Activated CD8-positive, alpha-beta T cell treated with anti-CD3 and anti-CD28 coated beads, Interleukin-2, amount 10 ng/mL, durations not matched to agents 7 days and 5 days (primary cell): ENCODE results near the gene CPVL. TPM values are rescaled to one million over a fixed set of nuclear protein-coding genes. Genes with fewer than 3 reads are reported as not detected.

Experiments used
- ATAC-seq: fragments of 150-1000 bp; cut with Tn5 transposase; one replicate; pipeline ENCODE4 v1.10.0; 2021; ENCODE audit warnings: moderate library complexity
- CTCF ChIA-PET: fragments of 350-600 bp; sonication (Branson Sonifier 250); formaldehyde crosslinking; loops from one replicate; lab custom pipeline; 2021; ENCODE audit warnings: antibody characterized with exemption; lab: Charles Lee
- POLR2A ChIA-PET: fragments of 350-600 bp; sonication (Branson Sonifier 250); formaldehyde crosslinking; loops from one replicate; lab custom pipeline; 2021; ENCODE audit warnings: antibody characterized with exemption; lab: Charles Lee
- DNase-seq: peaks from one replicate; pipeline ENCODE4 v3.0.0-alpha.2; 2020
- H3K27ac Mint-ChIP-seq: one replicate; pipeline ENCODE4 v1.8.0; 2021; ENCODE audit warnings: mild to moderate bottlenecking, mixed read lengths
- H3K27me3 Mint-ChIP-seq: one replicate; pipeline ENCODE4 v1.8.0; 2021; ENCODE audit warnings: low read depth, mixed read lengths
- H3K36me3 Mint-ChIP-seq: one replicate; pipeline ENCODE4 v1.8.0; 2021; ENCODE audit warnings: low read depth, mixed read lengths
- H3K4me1 Mint-ChIP-seq: one replicate; pipeline ENCODE4 v1.8.0; 2021; ENCODE audit warnings: low read depth, mixed read lengths
- H3K4me3 Mint-ChIP-seq: one replicate; pipeline ENCODE4 v1.8.0; 2021; ENCODE audit warnings: mild to moderate bottlenecking, mixed read lengths
- H3K9me3 Mint-ChIP-seq: one replicate; pipeline ENCODE4 v1.8.0; 2022; ENCODE audit warnings: mixed read lengths; ENCODE audit not compliant: insufficient read depth
- total RNA-seq, 2 experiments: library from RNA; stranded (reverse); gene quantifications; one replicate each; pipeline ENCODE4 v1.2.3, GENCODE V29; 2021

The CPVL gene
- total RNA-seq, 2 experiments from 2014 or later = not detected

DNA sequence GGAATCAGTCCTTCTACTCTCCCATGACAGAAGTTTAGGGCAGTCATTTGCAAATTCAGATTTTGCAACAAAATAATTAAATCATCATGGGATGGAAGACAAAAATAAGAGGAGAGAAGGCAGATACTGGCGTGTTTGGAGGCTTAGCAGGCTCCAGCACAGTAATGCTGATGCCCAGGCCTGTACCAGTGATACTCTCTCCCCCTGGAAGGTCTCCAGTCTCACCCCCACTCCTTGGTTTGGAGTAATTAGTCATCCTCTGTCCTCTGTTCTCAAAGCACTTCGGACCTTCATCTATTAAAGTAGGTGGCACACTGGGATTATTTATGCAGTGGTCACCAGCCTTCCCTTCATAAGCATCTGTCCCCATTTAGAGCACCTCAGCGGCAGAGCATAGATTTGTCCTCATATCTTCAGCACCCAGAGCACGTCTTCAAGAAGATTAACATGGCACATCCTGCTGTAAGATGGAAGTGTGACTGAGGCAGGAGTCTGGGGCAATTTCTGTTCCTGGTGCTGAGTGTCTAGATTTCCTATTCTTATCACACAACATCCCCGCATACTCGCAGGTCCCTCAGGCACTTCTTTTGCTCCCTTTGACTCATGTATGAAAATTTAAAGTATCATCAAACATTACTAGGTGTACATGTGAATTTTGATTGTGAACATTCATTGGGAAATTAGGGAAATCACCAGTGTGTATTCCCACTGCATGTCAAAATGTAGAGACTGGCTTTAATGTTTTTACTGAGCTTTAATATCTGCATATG is 156.9 kb downstream of the CPVL start:
- ChIA-PET CTCF (no interaction called here), POLR2A (no interaction called here)
- no peaks in the 10 kb centered on the region for H3K36me3 Mint-ChIP-seq
- no peak overlapping the region for H3K27ac Mint-ChIP-seq
- H3K4me3 Mint-ChIP-seq = no peak overlapping the region
- DNase-seq (no peak), ATAC-seq (no peak)
- no peaks in the 10 kb centered on the region for H3K4me1 Mint-ChIP-seq
- peaks cover 6% of the 10 kb centered on the region for H3K27me3 Mint-ChIP-seq
- H3K9me3 Mint-ChIP-seq = no peaks in the 10 kb centered on the region

DNA sequence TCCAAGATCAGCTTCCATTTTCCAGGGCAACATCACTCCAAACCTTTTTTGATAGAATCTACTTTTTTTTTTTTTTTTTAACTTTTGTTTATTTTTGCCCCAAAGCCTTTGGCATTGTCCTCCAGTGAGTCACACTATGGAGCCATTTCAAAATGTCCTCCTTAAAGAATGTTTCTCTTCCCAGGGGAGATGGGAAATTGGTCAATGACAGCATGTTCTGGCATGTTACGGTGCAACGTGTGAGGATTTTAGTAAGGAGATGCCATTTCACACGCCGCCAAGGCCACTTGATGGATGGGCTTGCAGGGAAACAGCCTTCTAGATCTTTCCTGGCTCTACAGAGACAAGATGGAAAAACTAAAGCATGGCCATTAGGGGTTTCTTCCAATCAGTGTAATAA is 157.5 kb downstream of the CPVL start:
- CTCF ChIA-PET = no interaction called here
- ATAC-seq = no peak

DNA sequence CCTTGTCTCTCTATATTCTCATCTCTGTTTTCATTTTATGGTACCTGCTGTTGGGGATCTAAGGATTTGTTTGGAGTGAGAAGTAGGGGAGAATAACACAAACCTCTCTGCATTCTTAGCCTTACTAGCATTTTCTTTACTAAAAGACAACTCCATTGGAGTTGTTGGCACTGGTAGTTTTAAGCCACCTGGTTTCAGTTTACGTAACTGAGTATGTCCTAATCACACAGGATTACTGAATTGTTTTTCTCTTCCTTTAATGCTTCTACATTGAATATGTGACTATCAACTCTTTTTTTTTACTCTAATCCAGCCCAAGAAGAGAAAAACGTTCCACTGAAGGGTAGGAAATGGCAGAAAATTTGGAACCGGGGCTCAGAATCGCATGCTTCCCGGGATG is 158.2 kb downstream of the CPVL start:
- Mint-ChIP-seq H3K9me3 (no peaks in the 10 kb centered on the region), H3K36me3 (no peaks in the 10 kb centered on the region), H3K4me3 (no peak overlapping the region), H3K4me1 (no peaks in the 10 kb centered on the region), H3K27me3 (peaks cover 6% of the 10 kb centered on the region), H3K27ac (no peak overlapping the region)
- CTCF ChIA-PET = no interaction called here
- POLR2A ChIA-PET = no interaction called here
- no peak for DNase-seq
- no peak for ATAC-seq

More for the DNA sequence above, 157.5 kb downstream of the CPVL start:
- POLR2A ChIA-PET = no interaction called here
- no peak for DNase-seq
- H3K36me3 Mint-ChIP-seq = no peaks in the 10 kb centered on the region
- no peaks in the 10 kb centered on the region for H3K9me3 Mint-ChIP-seq
- peaks cover 6% of the 10 kb centered on the region for H3K27me3 Mint-ChIP-seq
- no peak overlapping the region for H3K4me3 Mint-ChIP-seq
- H3K27ac Mint-ChIP-seq = no peak overlapping the region
- H3K4me1 Mint-ChIP-seq = no peaks in the 10 kb centered on the region

DNA sequence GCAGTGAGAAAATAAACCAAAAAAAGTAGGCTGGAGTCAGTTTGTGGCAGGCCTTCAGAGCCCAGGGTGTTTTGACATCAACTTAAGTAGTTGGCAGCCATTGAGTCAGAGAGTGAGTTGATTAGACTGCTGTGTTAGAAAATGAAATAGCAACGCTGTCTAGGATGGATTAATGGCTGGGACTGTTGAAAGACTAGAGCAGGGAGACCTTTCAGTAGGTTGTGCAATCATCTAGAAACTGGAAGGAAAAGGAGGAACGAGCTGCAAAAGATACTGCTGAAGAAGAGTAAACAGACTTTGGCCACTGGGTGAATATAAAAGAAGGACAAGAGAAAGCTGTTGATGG is 159.6 kb downstream of the CPVL start:
- Mint-ChIP-seq H3K27ac (no peak overlapping the region), H3K9me3 (no peaks in the 10 kb centered on the region), H3K4me1 (no peaks in the 10 kb centered on the region), H3K36me3 (no peaks in the 10 kb centered on the region), H3K4me3 (no peak overlapping the region), H3K27me3 (peaks cover 6% of the 10 kb centered on the region)
- ATAC-seq (no peak), DNase-seq (no peak)
- ChIA-PET POLR2A (no interaction called here), CTCF (no interaction called here)

DNA sequence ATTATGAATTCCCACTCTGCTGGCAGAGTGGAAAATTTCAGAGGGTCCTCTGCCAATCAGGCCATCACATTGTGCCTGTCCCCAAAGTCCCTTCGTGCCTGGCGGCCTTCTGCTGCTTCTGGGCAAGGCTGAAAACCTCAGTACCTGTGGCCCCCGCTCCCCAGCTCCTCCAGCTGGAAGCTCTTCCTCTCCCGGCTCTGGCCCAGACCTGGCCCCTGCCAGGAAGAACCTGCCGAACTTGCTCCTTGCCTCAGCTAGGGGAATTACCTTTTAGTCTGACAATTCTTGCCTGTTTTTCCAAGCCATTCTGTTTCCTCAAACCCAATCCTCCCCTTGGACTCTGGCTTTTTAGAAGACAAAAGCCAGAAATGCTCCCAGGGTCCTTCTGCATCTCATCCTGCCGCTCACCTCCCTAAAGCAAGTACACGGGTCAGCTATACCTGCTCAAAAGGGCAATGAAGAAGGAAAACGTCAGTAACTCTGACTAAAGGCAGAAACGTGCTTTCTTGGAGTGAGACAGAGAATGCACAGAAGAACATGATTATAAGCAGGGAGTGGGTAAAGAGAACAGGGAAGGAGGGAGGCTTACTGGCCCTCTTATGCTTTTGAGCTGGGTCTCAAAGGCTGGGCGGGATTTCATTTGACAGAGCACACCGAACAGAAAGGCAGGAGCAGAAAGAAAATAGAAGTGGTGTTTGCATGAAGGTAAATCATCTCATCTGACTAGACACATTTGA is 160.1 kb downstream of the CPVL start:
- Mint-ChIP-seq H3K9me3 (no peaks in the 10 kb centered on the region), H3K4me3 (no peak overlapping the region), H3K27me3 (peaks cover 6% of the 10 kb centered on the region), H3K36me3 (no peaks in the 10 kb centered on the region), H3K27ac (no peak overlapping the region), H3K4me1 (no peaks in the 10 kb centered on the region)
- POLR2A ChIA-PET = no interaction called here
- CTCF ChIA-PET = no interaction called here
- DNase-seq = no peak
- no peak for ATAC-seq

DNA sequence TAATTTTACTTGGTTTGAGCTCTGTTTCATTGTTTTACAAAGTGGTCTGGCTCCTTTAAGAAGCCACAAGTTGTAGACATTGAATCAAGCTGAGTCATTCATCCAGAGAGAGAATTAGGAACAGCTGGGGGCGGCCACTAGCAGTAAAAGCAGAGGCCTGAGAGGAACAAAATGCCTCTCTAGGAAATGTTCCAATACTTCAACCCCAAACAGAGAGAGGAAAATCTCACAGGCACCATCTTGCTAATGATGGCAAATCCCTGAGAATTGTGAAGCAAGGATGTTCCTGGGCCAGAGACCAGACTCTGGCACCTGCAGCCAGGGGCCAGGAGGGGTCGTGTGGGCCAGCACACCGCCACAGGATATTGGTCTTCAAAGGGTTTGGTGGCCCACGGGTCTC is 161.7 kb downstream of the CPVL start:
- DNase-seq (no peak), ATAC-seq (no peak)
- H3K4me1 Mint-ChIP-seq = no peaks in the 10 kb centered on the region
- ChIA-PET POLR2A (no interaction called here), CTCF (no interaction called here)
- H3K9me3 Mint-ChIP-seq = no peaks in the 10 kb centered on the region
- H3K36me3 Mint-ChIP-seq = no peaks in the 10 kb centered on the region
- peaks cover 6% of the 10 kb centered on the region for H3K27me3 Mint-ChIP-seq
- H3K27ac Mint-ChIP-seq = no peak overlapping the region
- H3K4me3 Mint-ChIP-seq = no peak overlapping the region

DNA sequence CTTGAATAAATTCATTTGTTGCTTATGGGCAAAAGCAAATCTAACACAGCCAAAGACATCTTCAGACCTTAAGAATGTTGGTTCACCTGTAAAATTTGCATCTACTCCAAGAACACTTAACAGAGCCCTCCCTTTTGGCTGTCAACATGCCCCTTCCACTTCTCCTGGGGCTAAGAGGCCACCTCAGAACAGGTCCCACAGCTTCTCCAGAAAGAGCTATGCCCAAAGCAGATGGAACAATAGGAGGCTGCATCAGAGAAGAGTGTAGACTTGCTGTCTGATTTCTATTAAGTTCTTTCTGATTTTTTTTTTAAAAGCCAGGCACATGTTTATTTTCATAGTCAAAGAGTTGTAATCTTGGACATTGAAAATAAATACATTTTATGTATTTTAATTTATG is 162.1 kb downstream of the CPVL start:
- no peaks in the 10 kb centered on the region for H3K4me1 Mint-ChIP-seq
- no peaks in the 10 kb centered on the region for H3K36me3 Mint-ChIP-seq
- CTCF ChIA-PET = no interaction called here
- H3K27ac Mint-ChIP-seq = no peak overlapping the region
- DNase-seq (no peak), ATAC-seq (no peak)
- no peak overlapping the region for H3K4me3 Mint-ChIP-seq
- peaks cover 6% of the 10 kb centered on the region for H3K27me3 Mint-ChIP-seq
- H3K9me3 Mint-ChIP-seq = no peaks in the 10 kb centered on the region
- POLR2A ChIA-PET = no interaction called here

DNA sequence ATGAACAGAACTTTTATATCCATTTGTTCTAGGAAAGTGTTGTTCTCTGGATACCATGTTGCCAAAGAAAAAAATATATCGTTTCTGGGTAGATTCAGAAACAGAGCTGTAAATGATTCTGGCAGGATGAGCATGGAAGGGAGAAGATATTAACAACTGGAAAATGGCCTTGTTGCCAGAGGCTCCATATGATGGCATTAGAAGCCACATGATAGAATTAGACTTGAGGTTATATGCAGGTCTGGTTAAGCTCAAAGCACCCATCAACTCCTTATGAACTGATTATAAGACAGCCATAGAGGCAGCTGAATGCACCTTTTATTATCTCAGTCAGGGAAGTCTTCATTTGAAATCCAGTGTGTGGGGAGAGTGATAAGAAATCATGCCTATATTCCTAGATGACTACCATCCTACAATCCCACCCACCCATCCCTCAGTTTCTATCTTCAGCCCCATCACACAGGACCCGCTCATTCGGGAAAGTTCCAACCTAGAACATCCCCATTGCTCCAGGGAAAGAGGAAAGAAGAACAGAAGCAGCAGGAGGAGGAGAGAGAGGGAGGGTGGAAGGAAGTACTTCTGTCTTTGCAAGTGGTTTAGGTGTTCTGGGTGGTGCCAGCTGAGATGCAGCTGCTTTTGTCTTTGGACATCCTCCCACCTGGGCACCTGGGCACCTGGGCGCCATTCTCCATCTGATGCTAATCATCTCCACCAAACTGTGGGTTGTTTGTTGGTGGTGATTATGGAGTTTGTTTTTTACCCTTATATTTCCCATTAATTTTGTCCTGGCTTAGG is 162.7 kb downstream of the CPVL start:
- H3K4me3 Mint-ChIP-seq = no peak overlapping the region
- ChIA-PET CTCF (interaction anchor here (1.1 kb wide), 1 partner anchor 57 kb away, joined by 3 read pairs; no protein-coding TSS in a partner anchor), POLR2A (no interaction called here)
- no peaks in the 10 kb centered on the region for H3K9me3 Mint-ChIP-seq
- H3K4me1 Mint-ChIP-seq = no peaks in the 10 kb centered on the region
- peaks cover 6% of the 10 kb centered on the region for H3K27me3 Mint-ChIP-seq
- DNase-seq (no peak), ATAC-seq (no peak)
- no peak overlapping the region for H3K27ac Mint-ChIP-seq
- H3K36me3 Mint-ChIP-seq = no peaks in the 10 kb centered on the region

DNA sequence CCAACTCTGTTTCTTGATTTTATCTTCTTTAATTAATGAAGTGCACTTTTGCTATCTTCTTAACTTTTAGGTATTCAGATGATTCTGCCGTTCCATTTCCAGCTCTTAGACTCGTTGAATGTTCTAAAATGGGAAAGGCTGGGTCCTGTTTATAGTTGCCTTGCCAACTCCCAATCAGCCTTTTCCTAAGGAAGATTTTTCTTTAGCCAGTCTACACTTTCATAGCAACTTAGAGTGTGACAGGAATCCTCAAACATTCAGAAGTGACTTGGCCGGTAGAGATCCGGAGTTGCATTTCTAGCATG is 165.2 kb downstream of the CPVL start:
- H3K4me3 Mint-ChIP-seq = no peak overlapping the region
- CTCF ChIA-PET = interaction anchor here (1.0 kb wide), 1 partner anchor 54 kb away, joined by 3 read pairs; no protein-coding TSS in a partner anchor
- no peak for ATAC-seq
- H3K9me3 Mint-ChIP-seq = no peaks in the 10 kb centered on the region
- no peak for DNase-seq
- no peaks in the 10 kb centered on the region for H3K4me1 Mint-ChIP-seq
- POLR2A ChIA-PET = no interaction called here
- H3K27me3 Mint-ChIP-seq = no peaks in the 10 kb centered on the region
- no peak overlapping the region for H3K27ac Mint-ChIP-seq
- no peaks in the 10 kb centered on the region for H3K36me3 Mint-ChIP-seq

DNA sequence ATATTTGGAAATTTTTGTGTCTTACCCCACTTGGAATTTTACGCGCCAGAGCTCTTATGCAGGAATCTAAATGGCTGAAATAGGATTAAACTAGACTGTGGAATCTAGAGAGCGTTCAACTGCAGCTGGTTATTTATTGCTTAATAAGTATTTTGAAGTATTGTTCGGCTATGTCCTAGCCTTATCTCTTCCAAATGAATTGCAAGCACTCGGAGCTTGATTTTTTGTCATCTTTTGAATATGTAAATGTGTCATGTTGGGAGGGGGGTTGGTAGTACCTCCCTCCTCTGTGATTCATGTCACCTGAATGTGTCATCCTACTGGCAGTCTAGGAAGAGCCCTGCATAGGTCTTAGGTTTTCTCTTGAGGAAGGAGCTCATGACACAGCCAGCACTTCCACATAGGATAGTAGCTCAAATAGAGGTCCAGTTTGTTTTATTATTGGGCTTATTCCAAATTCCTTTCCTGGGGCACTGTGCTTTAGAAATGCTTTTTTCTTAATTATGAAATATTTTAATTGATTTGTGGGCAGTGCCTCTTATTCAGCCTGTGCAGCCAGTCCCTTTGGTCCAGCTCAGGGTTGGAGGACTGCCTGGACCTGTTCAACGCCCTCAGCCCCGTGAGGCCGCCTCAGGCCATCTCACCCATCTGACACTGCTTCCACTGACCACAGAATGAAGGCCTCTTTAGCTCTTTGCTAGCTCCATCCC is 165.7 kb downstream of the CPVL start:
- Mint-ChIP-seq H3K4me3 (no peak overlapping the region), H3K9me3 (no peaks in the 10 kb centered on the region), H3K27me3 (no peaks in the 10 kb centered on the region), H3K27ac (no peak overlapping the region), H3K4me1 (no peaks in the 10 kb centered on the region), H3K36me3 (no peaks in the 10 kb centered on the region)
- ATAC-seq = no peak
- no peak for DNase-seq
- ChIA-PET POLR2A (interaction anchor here (0.5 kb wide), 1 partner anchor 10 kb away, joined by 3 read pairs; no protein-coding TSS in a partner anchor), CTCF (interaction anchor here (1.0 kb wide), 1 partner anchor 54 kb away, joined by 3 read pairs; no protein-coding TSS in a partner anchor)

DNA sequence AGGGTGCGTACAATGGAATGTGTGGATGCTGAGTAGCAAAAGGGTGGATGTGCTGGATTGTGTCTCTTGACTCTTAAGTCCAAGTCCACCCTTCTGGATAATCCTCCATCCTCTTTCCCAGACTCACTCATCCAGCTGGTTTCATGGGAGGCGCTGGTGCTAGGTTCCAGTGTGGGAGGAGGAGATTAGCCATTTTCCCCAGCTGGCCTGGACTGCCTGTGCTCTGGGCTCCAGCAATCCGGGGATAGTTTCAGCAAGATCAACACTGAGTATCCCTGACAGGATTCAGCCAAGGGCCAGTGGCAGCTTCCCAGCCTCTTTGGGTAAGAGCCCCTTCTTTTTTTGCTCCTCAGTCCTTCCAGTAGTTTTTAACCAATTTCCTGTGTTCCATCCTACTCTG is 166.6 kb downstream of the CPVL start:
- POLR2A ChIA-PET = no interaction called here

More for the DNA sequence above, 166.6 kb downstream of the CPVL start:
- H3K9me3 Mint-ChIP-seq = no peaks in the 10 kb centered on the region
- no peaks in the 10 kb centered on the region for H3K27me3 Mint-ChIP-seq
- no peak for ATAC-seq
- no peak for DNase-seq
- H3K36me3 Mint-ChIP-seq = no peaks in the 10 kb centered on the region
- no peaks in the 10 kb centered on the region for H3K4me1 Mint-ChIP-seq
- H3K27ac Mint-ChIP-seq = no peak overlapping the region
- no peak overlapping the region for H3K4me3 Mint-ChIP-seq
- CTCF ChIA-PET = no interaction called here
